Transverse colon (tissue), 4 donors: ENCODE measurements around the gene RGR. TPM values are rescaled to one million over a fixed set of nuclear protein-coding genes. Genes with fewer than 3 reads are reported as not detected.

Experiments used
- DNase-seq: peaks from one replicate; pipeline ENCODE4 v3.0.0-alpha.2; 2019
- H3K27ac ChIP-seq, 4 donors: fragments of 200-600 bp; sonication (generic); 2 replicates each; pipeline ENCODE4 v1.5.1; 2016 to 2018; ENCODE audit warnings: inconsistent platforms in 4 of 4
- H3K27me3 ChIP-seq: fragments of 200-600 bp; sonication (generic); 2 replicates; pipeline ENCODE4 v1.5.1; 2017; ENCODE audit warnings: inconsistent platforms
- H3K36me3 ChIP-seq, 4 donors: fragments of 200-600 bp; sonication (generic); 2 replicates each; pipeline ENCODE4 v1.5.1; 2017 to 2019; ENCODE audit warnings: inconsistent platforms in 4 of 4
- H3K4me1 ChIP-seq, 4 donors: fragments of 200-600 bp; sonication (generic); 2 replicates each; pipeline ENCODE4 v1.5.1; 2017 to 2020; ENCODE audit warnings: inconsistent platforms in 4 of 4
- H3K4me3 ChIP-seq, 4 donors: fragments of 200-600 bp; sonication (generic); 1 replicate in 1 of 4; 2 replicates in 3 of 4; pipeline versions ENCODE4 v1.5.1 to v1.6.1; 2017 to 2019; ENCODE audit warnings: inconsistent platforms in 4 of 4
- H3K9me3 ChIP-seq, 2 donors: fragments of 200-600 bp; sonication (generic); 2 replicates each; pipeline ENCODE4 v1.5.1; 2017 to 2019; ENCODE audit warnings: inconsistent platforms in 2 of 2
- CTCF ChIP-seq, 5 experiments: fragments of 200-600 bp in 3 of 5; fragments of 450-650 bp in 2 of 5; sonication (generic) in 3 of 5; IDR thresholded peaks; 1 replicate in 2 of 5; 2 replicates in 3 of 5; pipeline ENCODE4 v1.5.1; 2016 to 2017; ENCODE audit warnings: antibody characterized with exemption in 5 of 5, inconsistent platforms in 3 of 5, mild to moderate bottlenecking in 2 of 5, moderate library complexity in 1 of 5
- EP300 ChIP-seq: sonication (generic); formaldehyde crosslinking; IDR thresholded peaks from one replicate; pipeline ENCODE4 v1.6.1; 2017; ENCODE audit warnings: antibody characterized with exemption, low read depth
- POLR2A ChIP-seq: fragments of 450-650 bp; IDR thresholded peaks from one replicate; pipeline ENCODE4 v1.6.1; 2016; ENCODE audit warnings: antibody characterized with exemption, mild to moderate bottlenecking, moderate library complexity
- POLR2AphosphoS5 ChIP-seq, 3 donors: sonication (generic); formaldehyde crosslinking; IDR thresholded peaks; one replicate each; pipeline ENCODE4 v1.6.1; 2016; ENCODE audit warnings: antibody characterized with exemption in 3 of 3
- WGBS, 2 donors: methylation state at CpG; one replicate each; pipeline ENCODE4 v1.1.5; 2018; ENCODE audit warnings: low coverage in 1 of 2; 5-methylcytosine and 5-hydroxymethylcytosine counted together
- in situ Hi-C, 4 donors: fragments of 200-750 bp; cut with MboI; loops; one replicate each; pipeline versions ENCODE4 v1.15.0 to v1.15.1; 2017; ENCODE audit warnings: low sequenced_read_pairs in 3 of 4, low pct_ligation_motif_present in 1 of 4, low pct_unique_long_range_greater_than_20kb in 1 of 4
- intact Hi-C: fragments of 100-400 bp; cut with DNase I; formaldehyde crosslinking; loops from one replicate; pipeline ENCODE4 v1.15.1; 2023; ENCODE audit warnings: low total_unique reads
- total RNA-seq, 4 donors: library from RNA; depleted of rRNA; stranded (reverse); fragments of >200 nt; gene quantifications; one replicate each; pipeline ENCODE4 v1.1.0, GENCODE V29; 2016

The RGR gene
- total RNA-seq, 4 donors from 2014 or later = 1.1 to 6.0 (median 1.2) TPM; not detected in 1

GRCh38 chr10:84258034-84258695, 13.3 kb downstream of the RGR start:
- WGBS, 2 donors = 84 to 87% methylated on average over 4 to 7 of the region's 7 CpGs
- no peak overlapping the region for H3K4me3 ChIP-seq
- no peaks in the 10 kb centered on the region for H3K9me3 ChIP-seq
- H3K36me3 ChIP-seq = no peaks in the 10 kb centered on the region
- TF ChIP-seq CTCF (IDR thresholded peaks at IDR 0.05) = no peak
- TF ChIP-seq POLR2A = no peak
- TF ChIP-seq EP300 = no peak
- no peak for TF ChIP-seq POLR2AphosphoS5 (IDR thresholded peaks at IDR 0.05)
- in situ Hi-C loops = no loop called here
- no peak overlapping the region for H3K27ac ChIP-seq
- DNase-seq = no peak
- peaks cover 0 to 4% (median 0%) of the 10 kb centered on the region in 4 donors for H3K4me1 ChIP-seq
- H3K27me3 ChIP-seq = peaks cover 10% of the 10 kb centered on the region
- intact Hi-C loops = no loop called here

DNA sequence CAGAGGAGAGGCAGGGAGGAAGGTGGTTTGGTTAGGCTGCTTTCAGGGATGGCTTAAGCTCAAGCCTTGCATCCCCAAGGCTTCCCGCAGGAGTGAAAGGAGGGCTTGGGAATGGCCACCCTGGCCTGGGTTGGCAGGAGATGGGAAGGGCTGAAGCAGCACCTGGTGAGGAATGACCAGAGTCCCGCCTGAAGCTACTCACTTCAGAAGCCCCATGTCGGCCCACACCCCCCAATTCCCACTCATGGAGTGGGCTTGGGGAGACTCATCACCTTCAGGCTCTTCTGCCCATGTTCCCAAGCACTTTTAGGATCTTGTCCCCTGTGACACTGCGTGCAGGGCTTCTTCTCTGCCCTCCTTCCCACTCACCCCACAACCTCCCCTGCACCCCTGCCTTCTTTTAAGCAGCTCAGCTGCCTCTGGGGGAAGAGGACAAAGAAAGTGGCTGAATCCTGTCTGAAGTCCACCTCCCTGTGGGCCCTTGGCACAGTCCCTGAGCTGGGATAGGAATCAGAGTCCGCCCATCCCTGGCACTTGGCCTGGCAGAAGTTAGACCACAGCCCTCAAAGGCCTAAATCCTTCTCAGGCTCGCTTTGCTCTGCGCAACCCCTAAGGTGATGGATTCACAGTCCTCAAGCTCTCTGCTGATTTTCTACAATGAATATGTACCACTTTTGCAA, 16.5 kb downstream of the RGR start:
- Histone ChIP-seq H3K9me3 (no peaks in the 10 kb centered on the region), H3K27ac (no peak overlapping the region), H3K4me3 (no peak overlapping the region), H3K4me1 (peaks cover 0 to 4% (median 0%) of the 10 kb centered on the region in 4 donors), H3K27me3 (peaks cover 8% of the 10 kb centered on the region), H3K36me3 (no peaks in the 10 kb centered on the region)
- intact Hi-C loops (no loop called here), in situ Hi-C loops (loop anchor here in 2 of 4 donors (5.0 to 10.0 kb wide), 2 partner anchors 271 to 273 kb away; no protein-coding TSS in a partner anchor)
- DNase-seq = no peak
- TF ChIP-seq EP300 (no peak), POLR2A (no peak), CTCF (IDR thresholded peaks at IDR 0.05) (no peak), POLR2AphosphoS5 (IDR thresholded peaks at IDR 0.05) (no peak)
- WGBS, 2 donors = 77% methylated on average over 7 of the region's 7 CpGs; no CpG with 5 or more reads in 1 of the 2 donors

DNA sequence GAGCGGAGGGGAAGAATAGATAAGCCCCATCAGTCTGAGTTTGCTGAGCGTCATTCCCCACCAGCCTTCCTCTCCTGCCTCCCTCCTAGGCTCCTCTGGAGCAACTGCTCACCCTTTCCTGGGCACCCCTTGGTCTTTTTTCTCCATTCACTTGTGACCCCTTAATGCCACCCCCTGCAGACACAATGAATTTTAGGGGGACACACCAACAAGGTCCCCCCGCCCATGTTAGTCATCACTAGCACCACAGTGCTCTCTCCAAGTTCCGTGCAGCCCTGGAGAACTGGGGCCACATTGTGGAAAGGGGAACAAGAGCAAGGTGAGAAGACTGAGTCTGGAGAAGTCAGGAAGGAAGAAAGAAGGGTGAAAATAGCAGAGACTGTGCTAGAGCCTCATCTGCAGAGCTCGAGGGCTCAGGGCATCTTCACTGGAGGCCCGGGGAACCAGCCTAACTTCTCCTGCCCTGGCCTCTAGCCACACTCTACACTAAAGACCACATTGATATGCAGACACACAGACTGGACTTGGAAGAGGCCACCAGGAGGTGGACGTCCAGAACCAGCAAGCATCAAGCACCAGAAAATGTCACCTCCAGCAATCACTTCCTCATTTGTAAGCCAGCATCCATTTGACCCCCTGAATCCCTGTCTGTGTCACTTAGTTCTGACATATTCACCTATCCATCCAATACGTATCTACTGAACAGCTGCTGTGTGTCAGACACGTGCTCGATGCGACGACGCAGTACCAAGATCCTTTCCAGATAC, 17.5 kb downstream of the RGR start:
- no peak overlapping the region for H3K27ac ChIP-seq
- 73 to 96% methylated on average over 8 to 13 of the region's 13 CpGs for WGBS, 2 donors
- no peak overlapping the region for H3K4me3 ChIP-seq
- H3K4me1 ChIP-seq = no peaks in the 10 kb centered on the region
- no peaks in the 10 kb centered on the region for H3K36me3 ChIP-seq
- peaks cover 3% of the 10 kb centered on the region for H3K27me3 ChIP-seq
- DNase-seq = no peak
- TF ChIP-seq POLR2AphosphoS5 (IDR thresholded peaks at IDR 0.05) (no peak), POLR2A (no peak), EP300 (no peak), CTCF (IDR thresholded peaks at IDR 0.05) (no peak)
- in situ Hi-C loops (loop anchor here in 2 of 4 donors (5.0 to 10.0 kb wide), 2 partner anchors 270 to 272 kb away; no protein-coding TSS in a partner anchor), intact Hi-C loops (no loop called here)
- no peaks in the 10 kb centered on the region for H3K9me3 ChIP-seq

- no peak overlapping the region for H3K4me3 ChIP-seq
- intact Hi-C loops = no loop called here
- WGBS, 2 donors = 76 to 100% methylated on average over 2 to 5 of the region's 5 CpGs
- H3K27ac ChIP-seq = no peak overlapping the region
- in situ Hi-C loops = loop anchor here in 2 of 4 donors (5.0 to 10.0 kb wide), 2 partner anchors 269 to 271 kb away; no protein-coding TSS in a partner anchor
- no peak for DNase-seq
- H3K36me3 ChIP-seq = no peaks in the 10 kb centered on the region
- H3K27me3 ChIP-seq = no peaks in the 10 kb centered on the region
- no peak for TF ChIP-seq POLR2AphosphoS5 (IDR thresholded peaks at IDR 0.05)
- TF ChIP-seq CTCF (IDR thresholded peaks at IDR 0.05) = no peak
- TF ChIP-seq POLR2A = no peak
- no peak for TF ChIP-seq EP300
- no peaks in the 10 kb centered on the region for H3K4me1 ChIP-seq
- H3K9me3 ChIP-seq = no peaks in the 10 kb centered on the region
Observed at GRCh38 chr10:84263716-84264115, 18.9 kb downstream of the RGR start.
